HG03520 (cell line): ENCODE results near the gene CNTNAP5.

Source experiments
- ATAC-seq: cut with Tn5 transposase; IDR thresholded peaks from one replicate; pipeline ENCODE4 v1.9.1; 2021; ENCODE audit warnings: mild to moderate bottlenecking, moderate library complexity; ENCODE audit not compliant: unreplicated experiment

The CNTNAP5 gene

GRCh38 chr2:124534028-124534427 is 508.9 kb downstream of the CNTNAP5 start:
- ATAC-seq, result no peak

GRCh38 chr2:124535816-124536215 is 510.7 kb downstream of the CNTNAP5 start:
- no peak for ATAC-seq

DNA sequence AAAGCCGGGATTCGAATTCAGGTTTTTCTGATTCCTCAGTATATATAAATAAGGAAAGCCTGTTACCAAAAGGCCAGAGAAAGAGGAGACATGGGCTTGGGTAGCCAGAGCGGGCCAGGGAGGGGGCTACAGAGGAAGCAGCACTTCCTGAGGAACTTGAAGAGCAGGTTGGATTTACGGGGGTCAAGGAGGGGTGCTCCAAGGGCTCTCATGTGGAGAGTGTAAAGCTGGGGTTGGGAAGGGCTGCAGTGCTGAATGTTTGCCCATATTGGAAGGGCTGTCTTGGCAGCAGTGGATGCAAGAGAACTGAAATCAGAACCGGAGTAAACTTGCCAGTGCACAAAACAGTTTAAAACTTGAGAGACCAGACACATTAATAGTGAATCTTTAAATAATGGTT is 511.5 kb downstream of the CNTNAP5 start:
- no peak for ATAC-seq

GRCh38 chr2:124538549-124538948 is 513.5 kb downstream of the CNTNAP5 start:
- no peak for ATAC-seq

- no peak for ATAC-seq
These were observed 515.7 kb downstream of the CNTNAP5 start for GRCh38 chr2:124540805-124541204.

DNA sequence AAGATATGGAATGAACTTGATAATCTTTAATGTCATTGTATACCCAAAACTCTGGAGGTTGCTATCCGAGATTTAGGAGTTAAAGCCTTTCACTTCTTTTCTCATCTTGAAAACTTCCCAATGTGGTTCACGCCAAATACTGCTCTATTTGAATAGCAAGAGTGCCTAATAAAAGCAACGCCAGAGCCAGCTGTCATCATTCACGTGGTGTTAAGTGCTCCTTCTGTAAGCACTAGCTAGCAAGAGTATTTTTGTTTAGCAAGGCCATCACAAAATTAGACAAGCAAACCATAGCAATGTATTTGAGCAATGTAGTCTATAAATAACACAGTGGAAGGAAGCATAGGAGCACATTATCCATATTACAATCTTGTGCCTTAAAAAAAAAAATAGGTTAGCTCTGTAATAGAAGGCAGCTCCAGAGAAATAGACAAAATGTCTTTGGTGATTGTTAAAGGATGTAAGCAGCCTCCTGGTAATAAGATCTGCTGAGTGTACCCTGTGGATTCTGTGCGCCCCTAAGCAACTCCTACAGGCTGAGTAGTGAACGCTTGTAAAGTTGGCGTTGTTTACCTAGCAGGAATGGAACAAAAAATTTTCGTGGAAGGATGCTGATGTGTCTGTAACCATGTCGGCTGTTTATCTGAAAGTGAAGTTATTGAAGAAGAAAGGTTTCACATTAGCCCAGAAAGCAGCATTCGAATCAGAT is 518.0 kb downstream of the CNTNAP5 start:
- no peak for ATAC-seq

GRCh38 chr2:124547700-124548099 is 522.6 kb downstream of the CNTNAP5 start:
- no peak for ATAC-seq

GRCh38 chr2:124558277-124558905 is 533.3 kb downstream of the CNTNAP5 start:
- ATAC-seq, result no peak

DNA sequence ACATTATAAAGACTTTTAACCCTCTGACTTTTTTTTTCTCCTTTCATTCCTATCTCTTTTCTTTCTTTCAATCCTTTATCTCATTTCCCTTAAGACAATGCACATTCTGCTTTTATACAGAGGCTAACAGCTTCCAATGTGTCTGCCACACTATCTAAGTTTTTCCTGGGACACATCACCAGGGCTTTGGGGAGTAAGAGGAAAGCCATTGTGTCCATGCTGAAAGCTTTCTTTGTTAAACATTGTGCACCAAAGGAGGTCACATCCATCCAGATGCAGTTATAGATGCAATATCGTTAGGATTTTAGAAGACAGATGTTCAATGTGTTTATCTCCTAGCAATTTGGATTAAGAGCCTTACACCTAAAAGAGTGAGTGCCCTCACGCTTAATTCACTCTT is 534.1 kb downstream of the CNTNAP5 start:
- ATAC-seq, result no peak

GRCh38 chr2:124560592-124561112 is 535.6 kb downstream of the CNTNAP5 start:
- no peak for ATAC-seq

- ATAC-seq, result no peak
These were observed 536.4 kb downstream of the CNTNAP5 start for GRCh38 chr2:124561486-124561885.

- no peak for ATAC-seq
These were observed 538.3 kb downstream of the CNTNAP5 start for GRCh38 chr2:124563426-124563825.

DNA sequence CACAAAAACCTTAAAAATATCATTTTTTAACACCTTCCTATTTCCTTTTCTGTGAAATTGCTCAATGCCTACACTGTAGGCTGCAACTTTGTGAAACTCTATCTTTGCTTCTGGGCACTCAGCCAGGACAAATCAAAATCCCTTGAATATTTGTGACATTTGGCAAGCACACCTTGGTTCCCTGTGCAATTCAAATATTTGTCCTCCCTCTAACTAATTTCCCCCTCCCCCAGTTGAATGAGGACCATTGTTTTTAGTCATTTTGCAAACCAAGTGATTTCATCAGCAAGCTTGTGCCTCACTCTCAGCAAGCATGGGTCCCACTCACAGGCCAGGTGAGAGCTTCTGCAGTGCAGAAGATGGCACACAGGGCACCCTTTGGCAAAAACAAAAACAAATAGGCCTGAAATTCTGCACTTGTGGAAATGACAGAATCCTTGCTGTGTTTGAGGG is 541.5 kb downstream of the CNTNAP5 start:
- ATAC-seq, result no peak

- no peak for ATAC-seq
These were observed 545.8 kb downstream of the CNTNAP5 start for GRCh38 chr2:124570872-124571271.

- no peak for ATAC-seq
These were observed 546.7 kb downstream of the CNTNAP5 start for GRCh38 chr2:124571836-124572235.

- no peak for ATAC-seq
These were observed 548.0 kb downstream of the CNTNAP5 start for GRCh38 chr2:124572934-124573634.

DNA sequence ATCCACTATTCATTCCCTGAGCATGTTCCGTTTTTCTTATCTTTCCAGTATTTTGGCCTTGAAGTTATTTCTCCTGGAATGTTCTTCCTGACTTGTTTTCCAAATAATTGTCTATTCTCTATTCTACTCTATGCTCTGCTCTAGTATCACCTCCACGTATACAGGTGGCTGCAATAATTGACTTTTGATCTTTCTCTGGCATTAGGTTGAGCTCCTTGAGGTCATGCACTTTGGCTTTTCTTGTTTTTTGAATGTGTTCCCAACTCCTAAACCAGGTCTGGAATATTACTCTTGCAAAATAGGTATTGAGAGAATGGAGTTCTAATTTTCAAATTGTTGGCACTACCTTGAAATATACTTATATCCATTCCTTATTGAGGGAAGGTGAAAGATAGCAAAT is 550.4 kb downstream of the CNTNAP5 start:
- ATAC-seq, result no peak

DNA sequence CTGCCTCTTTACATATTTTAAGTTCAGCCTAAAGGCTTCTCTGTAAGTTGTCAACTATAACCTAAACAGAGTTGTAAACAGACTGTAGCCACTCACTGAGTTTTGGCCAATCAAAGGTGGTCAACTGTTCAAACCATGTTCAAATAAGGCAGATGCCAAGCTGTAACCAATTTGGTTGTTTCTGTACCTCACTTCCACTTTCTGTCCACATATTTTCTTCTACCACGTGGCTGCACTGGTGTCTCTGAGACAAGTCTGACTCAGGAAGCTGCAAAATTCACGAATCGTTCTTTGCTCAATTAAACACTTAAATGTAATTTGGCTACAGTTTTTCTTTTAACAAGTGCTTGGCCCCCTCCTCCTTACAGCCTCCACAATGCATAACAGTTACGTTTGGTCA is 555.2 kb downstream of the CNTNAP5 start:
- ATAC-seq, result no peak

DNA sequence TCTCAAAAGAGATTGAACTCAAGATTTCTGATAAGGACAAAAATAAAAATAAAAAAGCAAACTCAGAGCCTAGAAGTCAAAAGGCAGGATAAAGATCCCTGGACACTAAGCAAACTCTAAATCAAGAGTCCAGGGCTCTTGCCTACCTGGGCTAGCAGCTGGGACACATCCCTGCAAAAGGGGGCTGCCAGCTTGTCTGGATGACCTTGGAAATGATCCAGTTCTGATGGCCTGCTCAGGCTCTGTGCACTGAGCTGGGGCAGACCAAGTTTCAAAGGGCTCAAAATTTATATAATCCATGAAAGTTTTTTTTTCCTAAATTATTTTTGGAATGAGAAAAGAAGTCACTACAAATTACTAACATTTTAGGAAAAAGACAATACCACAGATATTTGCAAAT is 557.3 kb downstream of the CNTNAP5 start:
- no peak for ATAC-seq

DNA sequence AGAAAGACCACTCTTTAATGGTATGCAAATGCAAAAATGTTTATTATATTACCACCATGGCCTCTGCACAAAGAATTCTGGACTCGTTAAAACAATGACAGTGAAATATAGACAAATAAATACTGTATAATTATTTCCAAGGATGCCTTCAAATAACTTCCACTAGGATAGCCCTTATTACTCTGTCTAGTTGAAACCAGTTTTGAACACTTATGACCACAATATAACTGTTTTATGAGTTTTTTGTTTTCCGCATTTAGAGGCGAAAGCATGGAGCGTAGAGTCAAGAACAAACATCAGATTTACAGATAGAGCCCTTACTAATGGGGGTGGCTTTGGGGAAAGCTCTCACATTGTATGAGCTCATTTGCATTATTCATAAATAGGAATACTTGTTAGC is 559.5 kb downstream of the CNTNAP5 start:
- ATAC-seq, result no peak

DNA sequence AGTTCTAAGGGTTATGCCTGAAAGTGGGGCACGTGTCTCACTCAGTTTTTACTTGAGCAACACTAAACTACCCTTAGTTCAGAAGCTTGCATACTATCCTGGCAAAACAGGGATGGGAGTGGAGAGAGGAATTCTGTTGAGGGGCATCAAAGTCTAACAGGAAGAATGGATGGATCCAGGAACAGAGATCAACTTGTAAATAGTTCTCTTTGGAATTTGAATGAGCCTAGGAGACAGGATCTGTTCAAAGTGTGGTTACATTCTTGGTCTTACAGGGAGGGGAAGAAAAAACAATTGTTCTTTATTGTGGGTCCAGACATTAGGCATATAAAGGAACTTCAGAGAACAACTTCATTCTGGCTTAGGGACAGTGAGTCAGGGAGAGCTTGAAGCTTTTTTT is 560.2 kb downstream of the CNTNAP5 start:
- no peak for ATAC-seq

DNA sequence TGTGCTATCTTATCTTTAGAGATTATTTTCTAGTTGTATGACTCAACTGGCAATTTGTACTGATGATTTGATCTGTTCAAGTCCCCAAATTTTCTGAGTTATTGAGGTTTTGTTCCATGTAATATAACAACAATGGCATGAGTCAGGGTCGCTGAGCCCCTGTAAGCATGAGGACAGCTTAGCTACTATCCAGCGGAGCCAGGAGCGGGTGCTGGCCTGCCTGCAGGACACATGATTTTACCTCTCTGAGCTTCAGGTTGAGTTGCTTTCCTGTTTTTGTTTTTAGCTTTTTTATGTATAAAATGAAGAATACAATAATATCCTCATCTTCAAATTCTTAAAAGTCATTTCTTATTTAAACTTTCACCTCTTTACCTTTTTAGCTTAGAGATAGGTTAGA is 561.1 kb downstream of the CNTNAP5 start:
- ATAC-seq, result no peak
